ENCODE results near the gene KIAA0408. TPM values are rescaled to one million over a fixed set of nuclear protein-coding genes. Genes with fewer than 3 reads are reported as not detected.

Gene KIAA0408
- 4.0 and 5.9 TPM in 2 replicates for polyA plus RNA-seq (2012; rRNA removed)
- polyA plus RNA-seq (2012; cell fraction: cytosol; rRNA removed) = 4.4 and 4.5 TPM in 2 replicates
- polyA plus RNA-seq (2012; cell fraction: nucleus; rRNA removed) = 9.3 and 20.8 TPM in 2 replicates

- Histone ChIP-seq H3K4me2 (no peak within 1 kb of the TSS), H3K27ac (ENCODE audit: low read depth in 2 of 2, low read length in 1 of 2) (no peak within 1 kb of the TSS), H3K36me3 (replicated peaks in 1 of 2; ENCODE audit: control insufficient read depth in 1 of 2, insufficient read depth in 2 of 2, low read length in 1 of 2) (peaks cover 0 to 8% of the 10 kb centered on the region in 2 experiments), H3K27me3 (ENCODE audit: insufficient read depth) (no peaks in the 10 kb centered on the region), H2AFZ (ENCODE audit: low read depth) (no peak within 1 kb of the TSS), H3K9ac (no peak within 1 kb of the TSS), H3K9me2 (no peaks in the 10 kb centered on the region), H3F3A (replicated peaks; ENCODE audit: insufficient read depth) (peaks cover 6% of the 10 kb centered on the region), H3K4me3 (ENCODE audit: low read depth in 2 of 2, low read length in 1 of 2) (no peak within 1 kb of the TSS), H4K20me1 (ENCODE audit: insufficient read depth) (no peaks in the 10 kb centered on the region), H3K79me2 (ENCODE audit: insufficient read depth) (no peaks in the 10 kb centered on the region), H3K9me3 (no peaks in the 10 kb centered on the region), H3K4me1 (ENCODE audit: control insufficient read depth in 1 of 2, insufficient read depth in 2 of 2, low read depth in 1 of 2, low read length in 1 of 2) (peaks cover 0 to 3% of the 10 kb centered on the region in 2 experiments; a peak in 1 of 4 replicates)
- CTCF ChIA-PET = interaction anchor here (1.0 to 2.2 kb wide), 4 partner anchors 57 to 157 kb away, joined by 3 to 12 read pairs (median 7); no protein-coding TSS in a partner anchor
- 91% methylated on average over 4 of the region's 4 CpGs for whole genome bisulfite sequencing (ENCODE audit: low lambda C conversion rate)
- no peak for TF ChIP-seq MEF2A (IDR thresholded peaks at IDR 0.05; ENCODE audit: borderline replicate concordance, low read depth)
- no peak for TF ChIP-seq NRF1 (IDR thresholded peaks at IDR 0.05; ENCODE audit: low read depth, low read length)
- no peak for TF ChIP-seq GATA2 (CRISPR knock-in tag; IDR thresholded peaks at IDR 0.05)
- no peak for TF ChIP-seq MAX (IDR thresholded peaks at IDR 0.05; ENCODE audit: low read depth)
- TF ChIP-seq CHD2 (IDR thresholded peaks at IDR 0.05; ENCODE audit: low read length, partially characterized antibody) = no peak
- TF ChIP-seq CTCF (IDR thresholded peaks at IDR 0.05) = no peak
- TF ChIP-seq PBX3 (IDR thresholded peaks at IDR 0.05) = no peak
- no peak for TF ChIP-seq FOXM1 (IDR thresholded peaks at IDR 0.05; ENCODE audit: low read depth)
- no peak for TF ChIP-seq YY1 (IDR thresholded peaks at IDR 0.05; ENCODE audit: low read depth)
- TF ChIP-seq RAD21 (IDR thresholded peaks at IDR 0.05; ENCODE audit: low read length) = no peak
- no peak for TF ChIP-seq RXRA (IDR thresholded peaks at IDR 0.05; ENCODE audit: borderline replicate concordance, low read depth)
- no peak for TF ChIP-seq ELF1 (IDR thresholded peaks at IDR 0.05)
- TF ChIP-seq USF1 (IDR thresholded peaks at IDR 0.05; ENCODE audit: borderline replicate concordance, low read depth) = no peak
- no peak for TF ChIP-seq SIN3A (IDR thresholded peaks at IDR 0.05; ENCODE audit: borderline replicate concordance, low read depth, low read length)
- TF ChIP-seq GABPA (IDR thresholded peaks at IDR 0.05; ENCODE audit: low read depth) = no peak
- POLR2A ChIA-PET = no interaction called here
- DNase-seq = no peak
Measured at GRCh38 chr6:127459231-127459641, at the start of gene KIAA0408. KIAA0408 (minus strand) TSS chr6:127459389; CDS start chr6:127453981, 5,408 bp downstream.

All from SK-N-SH (cell line).